HepG2 (cell line): ENCODE measurements around the gene DCDC2. TPM values are rescaled to one million over a fixed set of nuclear protein-coding genes. Genes with fewer than 3 reads are reported as not detected.

Source experiments
- ATF4 ChIP-seq, 2 experiments: fragments of 450-650 bp in 1 of 2; sonication (generic) in 1 of 2; formaldehyde crosslinking; IDR thresholded peaks; 2 replicates each; pipeline versions ENCODE4 v1.5.0 to v1.8.0; 2020 to 2022; ENCODE audit warnings: mild to moderate bottlenecking in 1 of 2, missing genetic modification reagents in 1 of 2
- EZH2 ChIP-seq: conservative IDR thresholded peaks from 2 replicates; pipeline ENCODE4 v1.6.1; 2012; ENCODE audit warnings: mild to moderate bottlenecking, low read depth, low read length, moderate library complexity
- KAT7 ChIP-seq: IDR thresholded peaks from 2 replicates; pipeline ENCODE4 v1.6.1; 2018; ENCODE audit warnings: borderline replicate concordance, missing compliant biosample characterization
- MIER3 ChIP-seq: IDR thresholded peaks from 2 replicates; pipeline ENCODE4 v1.6.1; 2016; ENCODE audit warnings: missing compliant biosample characterization, borderline replicate concordance
- MIXL1 ChIP-seq: IDR thresholded peaks from 2 replicates; pipeline ENCODE4 v1.6.1; 2016
- NCOA1 ChIP-seq: sonication (generic); formaldehyde crosslinking; IDR thresholded peaks from 2 replicates; pipeline ENCODE4 v1.9.0; 2021; ENCODE audit warnings: missing genetic modification reagents
- SKIL ChIP-seq: sonication (generic); formaldehyde crosslinking; IDR thresholded peaks from 2 replicates; pipeline ENCODE4 v1.8.0; 2022; ENCODE audit warnings: missing genetic modification reagents, mild to moderate bottlenecking, moderate library complexity, borderline replicate concordance
- SNAI1 ChIP-seq: sonication (generic); formaldehyde crosslinking; IDR thresholded peaks from 2 replicates; pipeline ENCODE4 v1.5.0; 2020; ENCODE audit warnings: mild to moderate bottlenecking, missing genetic modification reagents, borderline replicate concordance
- THAP11 ChIP-seq: IDR thresholded peaks from 2 replicates; pipeline ENCODE4 v1.6.1; 2016; ENCODE audit warnings: missing biosample characterization, missing genetic modification reagents
- ZBTB39 ChIP-seq: sonication (generic); formaldehyde crosslinking; IDR thresholded peaks from 2 replicates; pipeline ENCODE4 v1.5.0; 2020; ENCODE audit warnings: missing genetic modification reagents
- ZBTB7A ChIP-seq: sonication (generic); formaldehyde crosslinking; IDR thresholded peaks from 2 replicates; pipeline ENCODE4 v1.8.0; 2022; ENCODE audit warnings: mild to moderate bottlenecking, missing genetic modification reagents
- ZFAT ChIP-seq: sonication (generic); formaldehyde crosslinking; conservative IDR thresholded peaks from 2 replicates; pipeline ENCODE4 v1.8.1; 2023; ENCODE audit warnings: missing genetic modification reagents, inconsistent platforms
- ZFP62 ChIP-seq: sonication (generic); formaldehyde crosslinking; IDR thresholded peaks from 2 replicates; pipeline ENCODE4 v1.4.0; 2020; ENCODE audit warnings: missing genetic modification reagents
- ZNF367 ChIP-seq: sonication (generic); formaldehyde crosslinking; IDR thresholded peaks from 2 replicates; pipeline ENCODE4 v1.4.0; 2020; ENCODE audit warnings: missing genetic modification reagents, borderline replicate concordance
- ZNF557 ChIP-seq: sonication (generic); formaldehyde crosslinking; IDR thresholded peaks from 2 replicates; pipeline ENCODE4 v1.4.0; 2020; ENCODE audit warnings: missing genetic modification reagents
- ZNF580 ChIP-seq: IDR thresholded peaks from 2 replicates; pipeline ENCODE4 v1.6.1; 2016; ENCODE audit warnings: low read depth, borderline replicate concordance
- ZNF703 ChIP-seq: sonication (generic); formaldehyde crosslinking; IDR thresholded peaks from 2 replicates; pipeline ENCODE4 v1.5.1; 2020; ENCODE audit warnings: missing genetic modification reagents, mild to moderate bottlenecking, moderate library complexity, borderline replicate concordance
- ZSCAN31 ChIP-seq: sonication (generic); formaldehyde crosslinking; IDR thresholded peaks from 2 replicates; pipeline ENCODE4 v1.5.0; 2020; ENCODE audit warnings: low read depth, mild to moderate bottlenecking, missing genetic modification reagents
- polyA plus RNA-seq, 8 experiments: library from polyadenylated mRNA; depleted of rRNA in 3 of 8; stranded (reverse) in 7 of 8; unstranded in 1 of 8; fragments of >200 nt; fragmentation: Illumina TruSeq in 4 of 8; extraction: Trizol in 4 of 8; gene quantifications; 2 replicates each; pipeline versions ENCODE4 v1.2.1 to v1.2.3, GENCODE V29; 2011 to 2016; ENCODE audit warnings: low read depth in 4 of 8, missing spikeins in 1 of 8, mixed read lengths in 1 of 8; ENCODE audit not compliant: insufficient read depth in 1 of 8
- total RNA-seq, 5 experiments: library from RNA; depleted of rRNA; stranded (reverse); fragments of >200 nt; fragmentation: Illumina TruSeq; extraction: Trizol; gene quantifications; 2 replicates each; pipeline ENCODE4 v1.2.3, GENCODE V29; 2016; ENCODE audit warnings: low read depth in 1 of 5
- TF ChIP-seq, protein P1 (sequence below): sonication (generic); formaldehyde crosslinking; IDR thresholded peaks from 2 replicates; pipeline ENCODE4 v1.5.0; 2020; ENCODE audit warnings: missing genetic modification reagents
- TF ChIP-seq, protein P2 (sequence below): sonication (generic); formaldehyde crosslinking; IDR thresholded peaks from 2 replicates; pipeline ENCODE4 v1.9.0; 2021; ENCODE audit warnings: missing genetic modification reagents, mild to moderate bottlenecking, borderline replicate concordance

The DCDC2 gene
- total and polyA plus RNA-seq, 2 of the 13 experiments (the other 11 are each of a cell fraction or from before 2014, with no cell fraction given) = 9.0 to 36.2 TPM

- TF ChIP-seq ZFP62 (CRISPR knock-in tag) (no peak), ZNF580 (CRISPR knock-in tag) (0 out of 2 replicates have a peak, but pooled peaks have one; percentile 26), ZSCAN31 (no peak), ZNF557 (CRISPR knock-in tag) (peak; percentile 85; the same call in 1 of the 2 replicates), MIER3 (peak; percentile 68; the same call in 1 of the 2 replicates), EZH2 (no peak), ZNF703 (CRISPR knock-in tag) (no peak), ZFAT (CRISPR knock-in tag) (no peak), KAT7 (CRISPR knock-in tag) (peak; percentile 75; the same call in 1 of the 2 replicates), ZBTB7A (CRISPR knock-in tag) (no peak), ZBTB39 (CRISPR knock-in tag) (0 out of 2 replicates have a peak, but pooled peaks have one; percentile 30), ZNF367 (CRISPR knock-in tag) (no peak), MIXL1 (CRISPR knock-in tag) (no peak; the same call in 1 of the 2 replicates), SKIL (no peak), THAP11 (CRISPR knock-in tag) (peak; percentile 36; the same call in 1 of the 2 replicates), ATF4 (CRISPR knock-in tag; IDR thresholded peaks at IDR 0.05) (peak in 1 of 2 experiments; percentile 59; a peak in 1 of 4 replicates), SNAI1 (CRISPR knock-in tag) (0 out of 2 replicates have a peak, but pooled peaks have one; percentile 57), NCOA1 (CRISPR knock-in tag) (peak; percentile 50; the same call in 1 of the 2 replicates)
- TF ChIP-seq, protein P1, sequence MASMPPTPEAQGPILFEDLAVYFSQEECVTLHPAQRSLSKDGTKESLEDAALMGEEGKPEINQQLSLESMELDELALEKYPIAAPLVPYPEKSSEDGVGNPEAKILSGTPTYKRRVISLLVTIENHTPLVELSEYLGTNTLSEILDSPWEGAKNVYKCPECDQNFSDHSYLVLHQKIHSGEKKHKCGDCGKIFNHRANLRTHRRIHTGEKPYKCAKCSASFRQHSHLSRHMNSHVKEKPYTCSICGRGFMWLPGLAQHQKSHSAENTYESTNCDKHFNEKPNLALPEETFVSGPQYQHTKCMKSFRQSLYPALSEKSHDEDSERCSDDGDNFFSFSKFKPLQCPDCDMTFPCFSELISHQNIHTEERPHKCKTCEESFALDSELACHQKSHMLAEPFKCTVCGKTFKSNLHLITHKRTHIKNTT = no peak
- TF ChIP-seq, protein P2, sequence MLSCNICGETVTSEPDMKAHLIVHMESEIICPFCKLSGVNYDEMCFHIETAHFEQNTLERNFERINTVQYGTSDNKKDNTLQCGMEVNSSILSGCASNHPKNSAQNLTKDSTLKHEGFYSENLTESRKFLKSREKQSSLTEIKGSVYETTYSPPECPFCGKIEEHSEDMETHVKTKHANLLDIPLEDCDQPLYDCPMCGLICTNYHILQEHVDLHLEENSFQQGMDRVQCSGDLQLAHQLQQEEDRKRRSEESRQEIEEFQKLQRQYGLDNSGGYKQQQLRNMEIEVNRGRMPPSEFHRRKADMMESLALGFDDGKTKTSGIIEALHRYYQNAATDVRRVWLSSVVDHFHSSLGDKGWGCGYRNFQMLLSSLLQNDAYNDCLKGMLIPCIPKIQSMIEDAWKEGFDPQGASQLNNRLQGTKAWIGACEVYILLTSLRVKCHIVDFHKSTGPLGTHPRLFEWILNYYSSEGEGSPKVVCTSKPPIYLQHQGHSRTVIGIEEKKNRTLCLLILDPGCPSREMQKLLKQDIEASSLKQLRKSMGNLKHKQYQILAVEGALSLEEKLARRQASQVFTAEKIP (CRISPR knock-in tag) = no peak
Observed at GRCh38 chr6:24313251-24314141, 44.4 kb downstream of the DCDC2 start (continued).
